ENCODE measurements around the gene AREL1.

AREL1 gene

GRCh38 chr14:74655599-74656395 is 57.1 kb downstream of the AREL1 start:
- DNase-seq (ENCODE audit: low read depth) = no peak
- no peak for TF ChIP-seq CTCF (IDR thresholded peaks at IDR 0.05; ENCODE audit: low read depth, low read length, missing control alignments)

DNA sequence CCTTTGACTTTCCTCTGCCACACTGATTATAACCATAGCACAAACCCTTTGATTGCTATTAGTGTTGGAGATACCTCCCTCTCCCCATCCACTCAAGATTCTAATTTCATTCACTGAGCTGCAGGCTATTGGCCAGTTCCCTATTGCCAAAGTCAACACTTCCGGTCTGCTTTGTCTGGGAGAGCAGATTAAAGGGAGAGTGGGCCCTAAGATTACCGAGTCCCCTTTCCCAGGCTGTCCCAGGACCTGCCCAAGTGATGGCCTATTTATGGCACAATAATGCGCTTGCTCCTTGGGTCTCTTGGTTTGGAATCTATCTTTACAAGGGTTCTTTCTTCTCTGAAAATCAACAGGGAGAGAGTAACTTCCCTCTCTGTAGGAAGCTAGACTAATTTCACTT is 57.9 kb downstream of the AREL1 start:
- DNase-seq (ENCODE audit: low read depth) = no peak
- H3K4me3 ChIP-seq (ENCODE audit: low read depth, low read length) = no peak overlapping the region
- no peak for TF ChIP-seq CTCF (IDR thresholded peaks at IDR 0.05; ENCODE audit: low read depth, low read length, missing control alignments)

More at GRCh38 chr14:74655599-74656395, 57.1 kb downstream of the AREL1 start:
- no peak overlapping the region for H3K4me3 ChIP-seq (ENCODE audit: low read depth, low read length)

- no peak overlapping the region for H3K4me3 ChIP-seq (ENCODE audit: low read depth, low read length)
- no peak for DNase-seq (ENCODE audit: low read depth)
- no peak for TF ChIP-seq CTCF (IDR thresholded peaks at IDR 0.05; ENCODE audit: low read depth, low read length, missing control alignments)
Measured at GRCh38 chr14:74653386-74654138, 59.3 kb downstream of the AREL1 start.

DNA sequence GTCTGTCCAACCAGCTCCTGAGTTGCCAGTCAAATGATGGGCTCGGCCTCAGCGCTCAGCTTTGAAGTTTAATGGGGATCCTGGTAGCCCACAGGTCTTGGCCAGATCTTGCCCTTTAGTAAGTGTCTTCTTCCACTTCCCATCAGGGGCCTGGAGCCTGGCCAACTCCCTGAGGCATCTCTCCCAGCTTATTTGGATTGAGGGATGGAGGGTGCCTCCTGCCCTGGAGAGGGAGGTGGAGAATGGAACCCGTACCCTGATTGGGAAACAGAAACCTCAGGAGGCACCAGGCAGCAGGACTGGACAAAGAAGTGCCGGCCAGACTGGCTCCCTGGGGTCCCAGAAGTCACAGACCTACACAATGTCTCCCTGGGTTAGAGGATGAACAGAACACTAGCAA is 60.3 kb downstream of the AREL1 start:
- DNase-seq (ENCODE audit: low read depth) = no peak
- TF ChIP-seq CTCF (IDR thresholded peaks at IDR 0.05; ENCODE audit: low read depth, low read length, missing control alignments) = no peak
- H3K4me3 ChIP-seq (ENCODE audit: low read depth, low read length) = no peak overlapping the region

- no peak for TF ChIP-seq CTCF (IDR thresholded peaks at IDR 0.05; ENCODE audit: low read depth, low read length, missing control alignments)
- DNase-seq (ENCODE audit: low read depth) = no peak
- no peak overlapping the region for H3K4me3 ChIP-seq (ENCODE audit: low read depth, low read length)
Measured at GRCh38 chr14:74650927-74651686, 61.8 kb downstream of the AREL1 start.

- DNase-seq (ENCODE audit: low read depth) = no peak
- H3K4me3 ChIP-seq (ENCODE audit: low read depth, low read length) = no peak overlapping the region
- TF ChIP-seq CTCF (IDR thresholded peaks at IDR 0.05; ENCODE audit: low read depth, low read length, missing control alignments) = no peak
Measured at GRCh38 chr14:74649673-74650072, 63.2 kb downstream of the AREL1 start.

Measured in GM12864 (cell line).